Right lobe of liver (tissue), 4 donors: ENCODE results near the gene CTNND2.

ENCODE experiments used
- POLR2A ChIP-seq: fragments of 450-650 bp; IDR thresholded peaks from one replicate; pipeline ENCODE4 v1.6.1; 2017; ENCODE audit warnings: antibody characterized with exemption, mild to moderate bottlenecking
- TF ChIP-seq, protein P1 (sequence below), 4 donors: fragments of 200-600 bp in 3 of 4; fragments of 450-650 bp in 1 of 4; IDR thresholded peaks; one replicate each; pipeline versions ENCODE4 v1.5.1 to v1.8.0; 2016 to 2022; ENCODE audit warnings: antibody characterized with exemption in 4 of 4, mild to moderate bottlenecking in 2 of 4
- donor health status: DM: no; HTN: no; CAD: no.
- donor health status: DM: no; HTN: no; CAD: no.
- donor health status: DM: no; HTN: yes; CAD: no.

DNA sequence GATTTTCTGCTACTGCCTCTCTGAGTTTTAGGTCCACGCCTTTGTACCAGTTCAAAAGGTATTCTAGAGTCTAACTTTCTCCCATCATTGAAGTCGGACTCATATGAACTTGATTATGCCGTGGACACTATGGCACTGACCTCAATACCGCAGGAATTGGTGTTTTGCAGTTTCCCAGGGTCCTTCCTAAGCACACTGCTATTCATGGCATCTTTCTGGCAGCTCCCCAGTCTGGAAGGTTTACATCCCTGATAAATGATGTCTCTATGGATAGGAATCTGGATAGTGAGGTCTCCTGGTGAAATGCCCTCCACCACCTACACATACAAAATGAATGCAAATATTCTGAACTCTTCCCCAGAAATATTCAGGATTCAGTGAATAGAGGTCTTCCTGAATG is 422.2 kb downstream of the CTNND2 start:
- TF ChIP-seq POLR2A: no peak
- TF ChIP-seq, protein P1, sequence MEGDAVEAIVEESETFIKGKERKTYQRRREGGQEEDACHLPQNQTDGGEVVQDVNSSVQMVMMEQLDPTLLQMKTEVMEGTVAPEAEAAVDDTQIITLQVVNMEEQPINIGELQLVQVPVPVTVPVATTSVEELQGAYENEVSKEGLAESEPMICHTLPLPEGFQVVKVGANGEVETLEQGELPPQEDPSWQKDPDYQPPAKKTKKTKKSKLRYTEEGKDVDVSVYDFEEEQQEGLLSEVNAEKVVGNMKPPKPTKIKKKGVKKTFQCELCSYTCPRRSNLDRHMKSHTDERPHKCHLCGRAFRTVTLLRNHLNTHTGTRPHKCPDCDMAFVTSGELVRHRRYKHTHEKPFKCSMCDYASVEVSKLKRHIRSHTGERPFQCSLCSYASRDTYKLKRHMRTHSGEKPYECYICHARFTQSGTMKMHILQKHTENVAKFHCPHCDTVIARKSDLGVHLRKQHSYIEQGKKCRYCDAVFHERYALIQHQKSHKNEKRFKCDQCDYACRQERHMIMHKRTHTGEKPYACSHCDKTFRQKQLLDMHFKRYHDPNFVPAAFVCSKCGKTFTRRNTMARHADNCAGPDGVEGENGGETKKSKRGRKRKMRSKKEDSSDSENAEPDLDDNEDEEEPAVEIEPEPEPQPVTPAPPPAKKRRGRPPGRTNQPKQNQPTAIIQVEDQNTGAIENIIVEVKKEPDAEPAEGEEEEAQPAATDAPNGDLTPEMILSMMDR (IDR thresholded peaks at IDR 0.05): no peak
